Prostate gland (tissue), 2 donors: ENCODE results near the gene JPH4.

Source experiments
- POLR2A ChIP-seq: fragments of 450-650 bp; IDR thresholded peaks from one replicate; pipeline ENCODE4 v1.6.1; 2016; ENCODE audit warnings: antibody characterized with exemption, mild to moderate bottlenecking
- POLR2AphosphoS5 ChIP-seq: sonication (generic); formaldehyde crosslinking; IDR thresholded peaks from one replicate; pipeline ENCODE4 v1.6.1; 2017; ENCODE audit warnings: antibody characterized with exemption
- TF ChIP-seq, protein P1 (sequence below), 4 experiments: fragments of 200-600 bp in 2 of 4; fragments of 450-650 bp in 2 of 4; sonication (generic) in 2 of 4; IDR thresholded peaks; 1 replicate in 3 of 4; 2 replicates in 1 of 4; pipeline ENCODE4 v1.5.1; 2016 to 2019; ENCODE audit warnings: antibody characterized with exemption in 4 of 4, mild to moderate bottlenecking in 2 of 4, moderate library complexity in 2 of 4

DNA sequence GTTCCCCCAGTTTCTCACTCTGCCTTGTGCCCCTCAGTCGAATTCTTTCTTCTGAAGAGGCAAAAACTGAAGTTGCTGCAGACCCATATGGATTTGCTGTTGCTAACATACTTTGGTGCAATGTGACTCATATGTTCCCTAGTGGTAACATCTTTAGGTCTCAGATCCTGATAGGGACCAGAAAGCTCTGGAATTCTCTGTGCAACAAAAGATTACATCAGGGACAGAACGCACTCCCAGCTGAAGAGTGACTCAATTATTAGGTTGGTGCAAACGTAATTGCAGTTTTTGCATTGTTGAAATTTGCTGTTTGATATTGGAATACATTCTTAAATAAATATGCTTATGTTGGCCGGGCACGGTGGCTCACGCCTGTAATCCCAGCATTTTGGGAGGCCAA lies 49.4 kb upstream of the JPH4 start:
- TF ChIP-seq POLR2A: no peak
- TF ChIP-seq, protein P1, sequence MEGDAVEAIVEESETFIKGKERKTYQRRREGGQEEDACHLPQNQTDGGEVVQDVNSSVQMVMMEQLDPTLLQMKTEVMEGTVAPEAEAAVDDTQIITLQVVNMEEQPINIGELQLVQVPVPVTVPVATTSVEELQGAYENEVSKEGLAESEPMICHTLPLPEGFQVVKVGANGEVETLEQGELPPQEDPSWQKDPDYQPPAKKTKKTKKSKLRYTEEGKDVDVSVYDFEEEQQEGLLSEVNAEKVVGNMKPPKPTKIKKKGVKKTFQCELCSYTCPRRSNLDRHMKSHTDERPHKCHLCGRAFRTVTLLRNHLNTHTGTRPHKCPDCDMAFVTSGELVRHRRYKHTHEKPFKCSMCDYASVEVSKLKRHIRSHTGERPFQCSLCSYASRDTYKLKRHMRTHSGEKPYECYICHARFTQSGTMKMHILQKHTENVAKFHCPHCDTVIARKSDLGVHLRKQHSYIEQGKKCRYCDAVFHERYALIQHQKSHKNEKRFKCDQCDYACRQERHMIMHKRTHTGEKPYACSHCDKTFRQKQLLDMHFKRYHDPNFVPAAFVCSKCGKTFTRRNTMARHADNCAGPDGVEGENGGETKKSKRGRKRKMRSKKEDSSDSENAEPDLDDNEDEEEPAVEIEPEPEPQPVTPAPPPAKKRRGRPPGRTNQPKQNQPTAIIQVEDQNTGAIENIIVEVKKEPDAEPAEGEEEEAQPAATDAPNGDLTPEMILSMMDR (IDR thresholded peaks at IDR 0.05): no peak
- no peak for TF ChIP-seq POLR2AphosphoS5
